Testis (tissue), 2 donors: ENCODE data around the gene CFB.

Source experiments
- POLR2A ChIP-seq: fragments of 450-650 bp; IDR thresholded peaks from one replicate; pipeline ENCODE4 v1.6.1; 2017; ENCODE audit warnings: antibody characterized with exemption, mild to moderate bottlenecking, moderate library complexity
- TF ChIP-seq, protein P1 (sequence below), 3 experiments: fragments of 450-650 bp in 2 of 3; fragments of 200-600 bp in 1 of 3; sonication (generic) in 1 of 3; IDR thresholded peaks; one replicate each; pipeline ENCODE4 v1.5.1; 2016 to 2019; ENCODE audit warnings: antibody characterized with exemption in 3 of 3, mild to moderate bottlenecking in 2 of 3, moderate library complexity in 1 of 3

DNA sequence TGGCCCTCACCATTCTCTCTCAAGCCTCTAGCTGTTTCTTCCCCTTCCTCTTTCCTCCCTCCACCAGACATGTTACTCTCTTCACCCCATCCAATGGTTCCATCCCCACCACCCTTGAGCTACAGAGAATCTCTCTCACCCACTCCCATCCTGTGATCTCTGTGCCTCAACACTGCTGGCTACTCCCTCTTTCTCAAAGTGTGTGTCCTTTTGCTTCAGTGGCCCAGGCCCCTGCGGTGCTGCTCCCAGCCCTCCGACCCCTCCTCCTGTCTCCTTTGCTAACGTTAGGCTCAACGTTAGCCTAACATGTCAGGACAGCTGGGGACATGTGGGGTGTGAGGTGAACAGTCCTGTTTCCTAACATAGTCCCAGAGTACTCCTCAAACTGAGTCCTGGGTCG, 7.0 kb downstream of the CFB start:
- TF ChIP-seq, protein P1, sequence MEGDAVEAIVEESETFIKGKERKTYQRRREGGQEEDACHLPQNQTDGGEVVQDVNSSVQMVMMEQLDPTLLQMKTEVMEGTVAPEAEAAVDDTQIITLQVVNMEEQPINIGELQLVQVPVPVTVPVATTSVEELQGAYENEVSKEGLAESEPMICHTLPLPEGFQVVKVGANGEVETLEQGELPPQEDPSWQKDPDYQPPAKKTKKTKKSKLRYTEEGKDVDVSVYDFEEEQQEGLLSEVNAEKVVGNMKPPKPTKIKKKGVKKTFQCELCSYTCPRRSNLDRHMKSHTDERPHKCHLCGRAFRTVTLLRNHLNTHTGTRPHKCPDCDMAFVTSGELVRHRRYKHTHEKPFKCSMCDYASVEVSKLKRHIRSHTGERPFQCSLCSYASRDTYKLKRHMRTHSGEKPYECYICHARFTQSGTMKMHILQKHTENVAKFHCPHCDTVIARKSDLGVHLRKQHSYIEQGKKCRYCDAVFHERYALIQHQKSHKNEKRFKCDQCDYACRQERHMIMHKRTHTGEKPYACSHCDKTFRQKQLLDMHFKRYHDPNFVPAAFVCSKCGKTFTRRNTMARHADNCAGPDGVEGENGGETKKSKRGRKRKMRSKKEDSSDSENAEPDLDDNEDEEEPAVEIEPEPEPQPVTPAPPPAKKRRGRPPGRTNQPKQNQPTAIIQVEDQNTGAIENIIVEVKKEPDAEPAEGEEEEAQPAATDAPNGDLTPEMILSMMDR (IDR thresholded peaks at IDR 0.05) = no peak
- TF ChIP-seq POLR2A = no peak
